Esophagus muscularis mucosa (tissue), 4 donors: ENCODE results near the gene CSNK1G1. TPM values are rescaled to one million over a fixed set of nuclear protein-coding genes. Genes with fewer than 3 reads are reported as not detected.

Source experiments
- DNase-seq: peaks from one replicate; pipeline ENCODE4 v3.0.0-alpha.2; 2017; ENCODE audit errors: extremely low spot score
- H3K27ac ChIP-seq, 4 donors: fragments of 200-600 bp; sonication (generic); replicated peaks in 1 of 4; 1 replicate in 3 of 4; 2 replicates in 1 of 4; pipeline ENCODE4 v1.5.1; 2016 to 2019; ENCODE audit warnings: mild to moderate bottlenecking in 1 of 4
- H3K27me3 ChIP-seq, 4 donors: fragments of 200-600 bp; sonication (generic); one replicate each; pipeline versions ENCODE4 v1.5.1 to v1.6.0; 2016 to 2019
- H3K36me3 ChIP-seq, 4 donors: fragments of 200-600 bp; sonication (generic); one replicate each; pipeline ENCODE4 v1.5.1; 2016 to 2019
- H3K4me1 ChIP-seq, 4 donors: fragments of 200-600 bp; sonication (generic); one replicate each; pipeline ENCODE4 v1.5.1; 2016 to 2019
- H3K4me3 ChIP-seq, 4 donors: fragments of 200-600 bp; sonication (generic); 1 replicate in 2 of 4; 2 replicates in 2 of 4; pipeline ENCODE4 v1.5.1; 2016 to 2019; ENCODE audit warnings: mild to moderate bottlenecking in 4 of 4, moderate library complexity in 1 of 4
- H3K9me3 ChIP-seq, 4 donors: fragments of 200-600 bp; sonication (generic); 1 replicate in 3 of 4; 2 replicates in 1 of 4; pipeline ENCODE4 v1.5.1; 2016 to 2019
- EP300 ChIP-seq: sonication (generic); formaldehyde crosslinking; IDR thresholded peaks from one replicate; pipeline ENCODE4 v1.6.1; 2017; ENCODE audit warnings: antibody characterized with exemption
- POLR2A ChIP-seq: fragments of 450-650 bp; IDR thresholded peaks from one replicate; pipeline ENCODE4 v1.6.1; 2017; ENCODE audit warnings: antibody characterized with exemption, moderate library complexity, mild to moderate bottlenecking, low read depth
- POLR2AphosphoS5 ChIP-seq, 2 donors: sonication (generic); formaldehyde crosslinking; IDR thresholded peaks; one replicate each; pipeline ENCODE4 v1.6.1; 2017; ENCODE audit warnings: antibody characterized with exemption in 2 of 2
- WGBS: methylation state at CpG from one replicate; pipeline ENCODE4 v1.1.5; 2018; 5-methylcytosine and 5-hydroxymethylcytosine counted together
- intact Hi-C: fragments of 100-400 bp; cut with DNase I; formaldehyde crosslinking; loops from one replicate; pipeline ENCODE4 v1.15.1; 2023
- total RNA-seq, 4 donors: library from RNA; depleted of rRNA; stranded (reverse); fragments of >200 nt; gene quantifications; one replicate each; pipeline versions ENCODE4 v1.1.0 to v1.2.1, GENCODE V29; 2016
- TF ChIP-seq, protein P1 (sequence below), 3 experiments: fragments of 200-600 bp in 2 of 3; fragments of 450-650 bp in 1 of 3; sonication (generic) in 2 of 3; IDR thresholded peaks; one replicate each; pipeline ENCODE4 v1.5.1; 2017 to 2019; ENCODE audit warnings: antibody characterized with exemption in 3 of 3, mild to moderate bottlenecking in 2 of 3, moderate library complexity in 1 of 3

The CSNK1G1 gene
- total RNA-seq, 4 donors from 2014 or later = 9.1 to 11.2 (median 10.1) TPM

DNA sequence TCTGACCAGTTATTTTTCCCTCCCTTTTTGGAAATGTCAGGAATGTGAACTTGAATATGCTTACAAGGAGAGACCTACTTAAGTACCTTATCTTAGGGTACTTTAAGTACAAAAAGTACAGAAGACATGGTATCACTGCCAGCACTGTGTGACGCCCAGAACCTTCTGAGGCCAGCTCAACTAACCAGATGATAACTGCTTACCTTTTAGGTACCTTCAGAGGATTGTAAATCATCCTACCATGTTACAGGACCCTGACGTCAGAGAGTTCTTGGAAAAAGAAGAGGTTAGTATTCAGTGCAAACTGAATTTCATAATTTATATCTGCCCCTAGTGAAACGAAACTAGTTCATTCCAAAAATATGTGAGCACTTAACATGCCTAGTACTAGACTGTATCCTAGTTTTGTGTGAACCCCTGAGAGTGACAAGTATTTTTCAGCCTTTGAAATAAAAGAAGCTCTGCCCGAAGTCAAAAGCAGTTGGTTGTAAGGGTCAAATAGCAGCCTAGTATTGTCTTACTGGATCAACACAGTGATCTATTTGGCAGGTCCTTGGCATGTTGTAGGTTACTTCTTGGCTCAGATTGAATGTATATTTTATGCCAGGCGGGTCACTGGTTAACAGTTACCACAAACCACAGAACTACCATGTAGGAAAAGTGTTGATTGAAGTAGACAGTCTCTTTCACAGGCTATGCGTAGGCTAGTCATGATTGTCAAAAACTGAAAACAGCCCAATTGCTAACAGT is 228.3 kb downstream of the CSNK1G1 start:
- TF ChIP-seq POLR2A (no peak), EP300 (no peak), POLR2AphosphoS5 (IDR thresholded peaks at IDR 0.05) (no peak)
- TF ChIP-seq, protein P1, sequence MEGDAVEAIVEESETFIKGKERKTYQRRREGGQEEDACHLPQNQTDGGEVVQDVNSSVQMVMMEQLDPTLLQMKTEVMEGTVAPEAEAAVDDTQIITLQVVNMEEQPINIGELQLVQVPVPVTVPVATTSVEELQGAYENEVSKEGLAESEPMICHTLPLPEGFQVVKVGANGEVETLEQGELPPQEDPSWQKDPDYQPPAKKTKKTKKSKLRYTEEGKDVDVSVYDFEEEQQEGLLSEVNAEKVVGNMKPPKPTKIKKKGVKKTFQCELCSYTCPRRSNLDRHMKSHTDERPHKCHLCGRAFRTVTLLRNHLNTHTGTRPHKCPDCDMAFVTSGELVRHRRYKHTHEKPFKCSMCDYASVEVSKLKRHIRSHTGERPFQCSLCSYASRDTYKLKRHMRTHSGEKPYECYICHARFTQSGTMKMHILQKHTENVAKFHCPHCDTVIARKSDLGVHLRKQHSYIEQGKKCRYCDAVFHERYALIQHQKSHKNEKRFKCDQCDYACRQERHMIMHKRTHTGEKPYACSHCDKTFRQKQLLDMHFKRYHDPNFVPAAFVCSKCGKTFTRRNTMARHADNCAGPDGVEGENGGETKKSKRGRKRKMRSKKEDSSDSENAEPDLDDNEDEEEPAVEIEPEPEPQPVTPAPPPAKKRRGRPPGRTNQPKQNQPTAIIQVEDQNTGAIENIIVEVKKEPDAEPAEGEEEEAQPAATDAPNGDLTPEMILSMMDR (IDR thresholded peaks at IDR 0.05) = no peak
- Histone ChIP-seq H3K4me3 (no peak overlapping the region), H3K4me1 (no peaks in the 10 kb centered on the region), H3K27ac (no peak overlapping the region), H3K27me3 (no peaks in the 10 kb centered on the region), H3K9me3 (no peaks in the 10 kb centered on the region), H3K36me3 (peaks cover 78 to 100% (median 96%) of the 10 kb centered on the region in 4 donors)
- DNase-seq = no peak
- intact Hi-C loops = no loop called here
- 87% methylated on average over 6 of the region's 6 CpGs for WGBS

DNA sequence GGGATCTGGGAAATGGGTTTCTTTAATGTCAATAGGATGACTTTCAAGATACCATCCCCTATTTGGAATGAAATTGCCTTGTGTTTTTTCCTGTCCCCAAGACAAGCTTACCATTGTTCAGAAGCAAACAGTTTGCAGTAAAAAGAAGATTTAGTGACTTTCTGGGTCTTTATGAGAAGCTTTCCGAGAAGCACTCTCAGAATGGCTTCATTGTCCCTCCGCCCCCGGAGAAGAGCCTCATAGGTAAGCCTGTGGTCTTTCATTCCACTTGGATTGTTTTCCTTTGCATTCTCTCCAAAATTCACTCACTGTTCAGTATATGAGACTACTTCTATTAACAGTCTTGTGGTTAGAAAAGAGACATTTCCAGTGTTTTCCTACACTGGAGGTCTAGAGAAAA is 230.0 kb downstream of the CSNK1G1 start:
- no peak for DNase-seq
- Histone ChIP-seq H3K4me1 (no peaks in the 10 kb centered on the region), H3K36me3 (peaks cover 69 to 100% (median 95%) of the 10 kb centered on the region in 4 donors), H3K4me3 (no peak overlapping the region), H3K9me3 (no peaks in the 10 kb centered on the region), H3K27me3 (no peaks in the 10 kb centered on the region), H3K27ac (no peak overlapping the region)
- TF ChIP-seq POLR2A = no peak
- TF ChIP-seq, protein P1 (IDR thresholded peaks at IDR 0.05) = no peak
- no peak for TF ChIP-seq POLR2AphosphoS5 (IDR thresholded peaks at IDR 0.05)
- TF ChIP-seq EP300 = no peak
- WGBS = 65% methylated on average over 3 of the region's 3 CpGs
- intact Hi-C loops = no loop called here

DNA sequence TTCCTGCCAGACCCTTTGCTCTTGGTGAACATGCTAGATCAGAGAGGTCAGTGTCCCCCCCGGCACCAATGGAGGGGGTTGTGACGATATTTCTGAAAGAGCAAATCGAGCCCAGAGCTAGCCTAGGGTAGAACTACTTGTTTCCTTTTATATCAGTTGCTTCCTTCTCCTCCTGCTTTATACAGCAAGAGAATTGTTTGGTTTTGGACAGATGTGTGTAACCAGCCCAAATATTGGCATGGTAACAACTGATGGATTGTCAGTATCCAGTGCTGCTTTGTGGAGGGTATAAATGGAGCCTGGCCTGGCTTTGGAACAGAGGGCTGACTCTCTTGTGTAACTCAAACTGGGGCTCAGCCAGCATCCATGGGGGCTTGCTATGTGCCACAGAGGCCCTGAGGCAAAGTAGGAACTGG is 233.0 kb downstream of the CSNK1G1 start:
- no peak overlapping the region for H3K27ac ChIP-seq
- DNase-seq = no peak
- peaks cover 78 to 100% (median 96%) of the 10 kb centered on the region in 4 donors for H3K36me3 ChIP-seq
- no peaks in the 10 kb centered on the region for H3K27me3 ChIP-seq
- no peaks in the 10 kb centered on the region for H3K9me3 ChIP-seq
- intact Hi-C loops = no loop called here
- TF ChIP-seq EP300 (no peak), POLR2A (no peak), POLR2AphosphoS5 (IDR thresholded peaks at IDR 0.05) (no peak)
- TF ChIP-seq, protein P1 (IDR thresholded peaks at IDR 0.05) = no peak
- 97% methylated on average over 3 of the region's 3 CpGs for WGBS
- no peak overlapping the region for H3K4me3 ChIP-seq
- H3K4me1 ChIP-seq = no peaks in the 10 kb centered on the region

DNA sequence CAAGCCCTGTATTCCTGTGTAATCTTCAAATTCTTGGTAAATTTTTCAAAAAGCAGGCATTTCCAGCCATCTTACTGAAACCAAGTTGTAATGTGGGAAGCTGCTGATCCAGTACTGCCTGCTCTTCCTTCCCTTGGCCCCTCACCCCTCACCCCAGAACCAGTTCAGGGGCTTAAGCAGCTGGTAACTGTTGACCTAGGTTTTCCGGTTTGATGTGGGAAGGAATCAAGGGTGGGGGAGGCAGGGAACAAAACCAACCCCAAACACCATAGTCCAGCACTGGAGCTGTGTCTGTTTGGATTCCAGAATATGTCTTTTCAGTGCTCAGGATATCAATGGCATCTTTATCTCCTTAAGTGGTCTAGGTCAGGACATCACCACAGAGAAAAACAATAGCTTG is 233.5 kb downstream of the CSNK1G1 start:
- no peaks in the 10 kb centered on the region for H3K4me1 ChIP-seq
- no peak for DNase-seq
- 80% methylated on average over 1 of the region's 1 CpG for WGBS
- no peak overlapping the region for H3K4me3 ChIP-seq
- H3K9me3 ChIP-seq = no peaks in the 10 kb centered on the region
- intact Hi-C loops = no loop called here
- H3K36me3 ChIP-seq = peaks cover 78 to 100% (median 96%) of the 10 kb centered on the region in 4 donors
- no peak for TF ChIP-seq EP300
- TF ChIP-seq, protein P1 (IDR thresholded peaks at IDR 0.05) = no peak
- TF ChIP-seq POLR2AphosphoS5 (IDR thresholded peaks at IDR 0.05) = no peak
- no peak for TF ChIP-seq POLR2A
- H3K27ac ChIP-seq = no peak overlapping the region
- H3K27me3 ChIP-seq = no peaks in the 10 kb centered on the region
